Activated CD4-positive, alpha-beta T cell treated with anti-CD3 and anti-CD28 coated beads, Interleukin-10, Interleukin-2, amounts not matched to agents 100 ng/mL and 50 ng/mL, durations not matched to agents 16 hours and 8 hours (primary cell): ENCODE results near the gene ADCY4.

Source experiments
- DNase-seq: peaks from one replicate; pipeline ENCODE4 v3.0.0-alpha.2; 2020

ADCY4 gene

GRCh38 chr14:24271134-24271833 is 63.6 kb downstream of the ADCY4 start, which contains the start of gene RABGGTA:
Gene RABGGTA (minus strand): TSS chr14:24271597. CDS start chr14:24271115, 482 bp downstream.
- DNase-seq = peak; percentile 92

- DNase-seq = no peak
These were observed 64.2 kb downstream of the ADCY4 start for GRCh38 chr14:24270537-24271133.

DNA sequence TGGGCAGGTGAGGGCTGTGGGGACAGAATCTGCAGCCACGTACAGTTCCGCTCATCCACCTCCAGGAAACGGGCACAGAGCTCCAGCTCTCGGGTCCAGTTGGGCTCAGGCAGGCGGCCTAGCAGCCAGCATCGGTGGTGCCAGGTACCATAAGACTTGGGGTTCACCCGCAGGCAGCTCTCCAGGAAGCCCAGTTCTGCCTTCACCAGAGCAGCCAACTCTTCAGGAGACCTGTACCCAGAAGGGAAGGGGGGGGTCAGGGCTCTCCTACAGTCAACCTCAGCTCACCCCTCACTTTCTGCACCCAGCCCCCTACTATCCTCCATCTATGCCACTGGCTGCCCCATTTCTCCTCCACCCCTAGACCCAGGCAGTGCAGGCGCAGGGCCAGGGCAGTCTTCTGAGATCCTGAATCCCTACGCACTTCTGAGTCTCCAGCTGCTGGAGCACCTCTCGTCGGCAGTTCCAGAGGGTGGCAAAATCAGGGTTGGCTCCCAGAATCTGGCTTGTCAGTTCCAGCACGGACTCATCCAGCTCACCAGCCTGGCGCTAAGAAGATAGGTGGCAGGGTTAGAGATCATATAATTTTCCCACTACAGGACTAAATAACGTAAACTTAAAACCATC is 64.8 kb downstream of the ADCY4 start:
- no peak for DNase-seq

GRCh38 chr14:24269368-24269767 is 65.5 kb downstream of the ADCY4 start:
- DNase-seq = no peak
